IMR-90 (cell line): ENCODE results near the gene CHSY3.

Source experiments
- BHLHE40 ChIP-seq: fragments of 150-350 bp; IDR thresholded peaks from 2 replicates; pipeline ENCODE4 v1.6.1; 2016; ENCODE audit warnings: mild to moderate bottlenecking, low read depth, low read length
- CEBPB ChIP-seq: IDR thresholded peaks from 2 replicates; pipeline ENCODE4 v1.6.1; 2012; ENCODE audit warnings: low read depth, low read length, improper control_type of control experiment
- FOS ChIP-seq: fragments of 150-350 bp; IDR thresholded peaks from 2 replicates; pipeline ENCODE4 v1.6.1; 2016; ENCODE audit warnings: low read depth, low read length
- MAZ ChIP-seq: IDR thresholded peaks from 2 replicates; pipeline ENCODE4 v1.6.1; 2012; ENCODE audit warnings: low read depth, mild to moderate bottlenecking, low read length, improper control_type of control experiment, moderate library complexity, borderline replicate concordance
- MXI1 ChIP-seq: IDR thresholded peaks from 2 replicates; pipeline ENCODE4 v1.6.1; 2012; ENCODE audit warnings: low read depth, mild to moderate bottlenecking, low read length, moderate library complexity, borderline replicate concordance
- POLR2A ChIP-seq: IDR thresholded peaks from 2 replicates; pipeline ENCODE4 v1.6.1; 2012; ENCODE audit warnings: mild to moderate bottlenecking, low read depth, low read length
- RAD21 ChIP-seq: IDR thresholded peaks from 2 replicates; pipeline ENCODE4 v1.6.1; 2012; ENCODE audit warnings: low read length, improper control_type of control experiment
- RCOR1 ChIP-seq: IDR thresholded peaks from 2 replicates; pipeline ENCODE4 v1.6.1; 2012; ENCODE audit warnings: mild to moderate bottlenecking, low read length, improper control_type of control experiment; ENCODE audit not compliant: insufficient replicate concordance
- RFX5 ChIP-seq: IDR thresholded peaks from 2 replicates; pipeline ENCODE4 v1.8.0; 2012; ENCODE audit warnings: low read depth, mild to moderate bottlenecking, low read length, moderate library complexity
- SMC3 ChIP-seq: fragments of 150-350 bp; IDR thresholded peaks from 2 replicates; pipeline ENCODE4 v1.6.1; 2016; ENCODE audit warnings: low read depth, mild to moderate bottlenecking, antibody characterized with exemption, low read length, moderate library complexity
- TF ChIP-seq, protein P1 (sequence below): conservative IDR thresholded peaks from 2 replicates; pipeline ENCODE4 v1.5.1; 2012; ENCODE audit warnings: mild to moderate bottlenecking, low read depth, low read length, improper control_type of control experiment
- TF ChIP-seq, protein P2 (sequence below): fragments of 150-350 bp; IDR thresholded peaks from 2 replicates; pipeline ENCODE4 v1.6.1; 2016; ENCODE audit warnings: low read depth, mild to moderate bottlenecking, low read length, moderate library complexity, borderline replicate concordance
- TF ChIP-seq, protein P3 (sequence below): fragments of 150-350 bp; IDR thresholded peaks from 2 replicates; pipeline ENCODE4 v1.6.1; 2017; ENCODE audit warnings: mild to moderate bottlenecking, antibody characterized with exemption, low read length, low read depth

GRCh38 chr5:129906177-129906887, 2.1 kb downstream of the CHSY3 start:
- no peak for TF ChIP-seq MAZ
- TF ChIP-seq, protein P1, sequence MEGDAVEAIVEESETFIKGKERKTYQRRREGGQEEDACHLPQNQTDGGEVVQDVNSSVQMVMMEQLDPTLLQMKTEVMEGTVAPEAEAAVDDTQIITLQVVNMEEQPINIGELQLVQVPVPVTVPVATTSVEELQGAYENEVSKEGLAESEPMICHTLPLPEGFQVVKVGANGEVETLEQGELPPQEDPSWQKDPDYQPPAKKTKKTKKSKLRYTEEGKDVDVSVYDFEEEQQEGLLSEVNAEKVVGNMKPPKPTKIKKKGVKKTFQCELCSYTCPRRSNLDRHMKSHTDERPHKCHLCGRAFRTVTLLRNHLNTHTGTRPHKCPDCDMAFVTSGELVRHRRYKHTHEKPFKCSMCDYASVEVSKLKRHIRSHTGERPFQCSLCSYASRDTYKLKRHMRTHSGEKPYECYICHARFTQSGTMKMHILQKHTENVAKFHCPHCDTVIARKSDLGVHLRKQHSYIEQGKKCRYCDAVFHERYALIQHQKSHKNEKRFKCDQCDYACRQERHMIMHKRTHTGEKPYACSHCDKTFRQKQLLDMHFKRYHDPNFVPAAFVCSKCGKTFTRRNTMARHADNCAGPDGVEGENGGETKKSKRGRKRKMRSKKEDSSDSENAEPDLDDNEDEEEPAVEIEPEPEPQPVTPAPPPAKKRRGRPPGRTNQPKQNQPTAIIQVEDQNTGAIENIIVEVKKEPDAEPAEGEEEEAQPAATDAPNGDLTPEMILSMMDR, result no peak
- TF ChIP-seq CEBPB, result no peak
- TF ChIP-seq, protein P2, sequence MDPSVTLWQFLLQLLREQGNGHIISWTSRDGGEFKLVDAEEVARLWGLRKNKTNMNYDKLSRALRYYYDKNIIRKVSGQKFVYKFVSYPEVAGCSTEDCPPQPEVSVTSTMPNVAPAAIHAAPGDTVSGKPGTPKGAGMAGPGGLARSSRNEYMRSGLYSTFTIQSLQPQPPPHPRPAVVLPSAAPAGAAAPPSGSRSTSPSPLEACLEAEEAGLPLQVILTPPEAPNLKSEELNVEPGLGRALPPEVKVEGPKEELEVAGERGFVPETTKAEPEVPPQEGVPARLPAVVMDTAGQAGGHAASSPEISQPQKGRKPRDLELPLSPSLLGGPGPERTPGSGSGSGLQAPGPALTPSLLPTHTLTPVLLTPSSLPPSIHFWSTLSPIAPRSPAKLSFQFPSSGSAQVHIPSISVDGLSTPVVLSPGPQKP, result no peak
- no peak for TF ChIP-seq RCOR1
- TF ChIP-seq, protein P3, sequence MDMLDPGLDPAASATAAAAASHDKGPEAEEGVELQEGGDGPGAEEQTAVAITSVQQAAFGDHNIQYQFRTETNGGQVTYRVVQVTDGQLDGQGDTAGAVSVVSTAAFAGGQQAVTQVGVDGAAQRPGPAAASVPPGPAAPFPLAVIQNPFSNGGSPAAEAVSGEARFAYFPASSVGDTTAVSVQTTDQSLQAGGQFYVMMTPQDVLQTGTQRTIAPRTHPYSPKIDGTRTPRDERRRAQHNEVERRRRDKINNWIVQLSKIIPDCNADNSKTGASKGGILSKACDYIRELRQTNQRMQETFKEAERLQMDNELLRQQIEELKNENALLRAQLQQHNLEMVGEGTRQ, result no peak
- no peak for TF ChIP-seq POLR2A
- TF ChIP-seq SMC3, result no peak
- TF ChIP-seq FOS, result no peak
- TF ChIP-seq RAD21, result no peak
- no peak for TF ChIP-seq RFX5
- no peak for TF ChIP-seq MXI1
- no peak for TF ChIP-seq BHLHE40
